K562 (cell line): Measurements from ENCODE around the gene PEX13. TPM values are rescaled to one million over a fixed set of nuclear protein-coding genes. Genes with fewer than 3 reads are reported as not detected.
A peak's percentile ranks its signal among the peaks of the same experiment; 100 is the strongest.

Experiments used
- ARNT ChIP-seq, 2 experiments: fragments of 450-650 bp; IDR thresholded peaks; 2 replicates each; pipeline ENCODE4 v1.6.1; 2016; ENCODE audit warnings: mild to moderate bottlenecking in 1 of 2
- EZH2 ChIP-seq: IDR thresholded peaks from 2 replicates; pipeline ENCODE4 v1.6.1; 2012; ENCODE audit warnings: low read depth, mild to moderate bottlenecking, inconsistent platforms, low read length, borderline replicate concordance
- L3MBTL2 ChIP-seq: fragments of 450-650 bp; IDR thresholded peaks from 2 replicates; pipeline ENCODE4 v1.6.1; 2016; ENCODE audit warnings: mild to moderate bottlenecking, moderate library complexity
- MEF2D ChIP-seq: conservative IDR thresholded peaks from 2 replicates; pipeline ENCODE4 v1.6.1; 2016; ENCODE audit warnings: low read depth, missing genetic modification characterization, missing compliant biosample characterization
- NBN ChIP-seq: fragments of 450-650 bp; IDR thresholded peaks from 2 replicates; pipeline ENCODE4 v1.6.1; 2016; ENCODE audit warnings: low read depth, mild to moderate bottlenecking
- NFIC ChIP-seq: fragments of 450-650 bp; IDR thresholded peaks from 2 replicates; pipeline ENCODE4 v1.6.1; 2017; ENCODE audit warnings: mild to moderate bottlenecking, inconsistent platforms
- PHF21A ChIP-seq: fragments of 450-650 bp; IDR thresholded peaks from 2 replicates; pipeline ENCODE4 v1.6.1; 2017; ENCODE audit warnings: low read depth, borderline replicate concordance
- POLR2A ChIP-seq: fragments of 450-650 bp; conservative IDR thresholded peaks from 2 replicates; pipeline ENCODE4 v1.6.1; 2016
- POLR2G ChIP-seq: fragments of 200-400 bp; formaldehyde crosslinking; IDR thresholded peaks from 2 replicates; pipeline ENCODE4 v1.6.1; 2017; ENCODE audit warnings: low read depth, mild to moderate bottlenecking, antibody characterized with exemption, low read length, moderate library complexity
- PPARD ChIP-seq: fragments of 250-450 bp; sonication (Bioruptor Pico); IDR thresholded peaks from 2 replicates; pipeline ENCODE4 v1.8.0; 2022; ENCODE audit warnings: inconsistent platforms, mild to moderate bottlenecking, moderate library complexity
- RFX7 ChIP-seq: fragments of 250-450 bp; sonication (Bioruptor Pico); IDR thresholded peaks from 2 replicates; pipeline ENCODE4 v1.5.1; 2021; ENCODE audit warnings: mild to moderate bottlenecking
- RUNX1 ChIP-seq: sonication (generic); IDR thresholded peaks from 2 replicates; pipeline ENCODE4 v1.6.1; 2016; ENCODE audit warnings: antibody characterized with exemption, low read depth
- SP1 ChIP-seq: sonication (generic); formaldehyde crosslinking; IDR thresholded peaks from 2 replicates; pipeline ENCODE4 v1.8.1; 2022; ENCODE audit warnings: mild to moderate bottlenecking, missing genetic modification reagents
- TEAD4 ChIP-seq, 2 experiments: sonication (generic) in 1 of 2; formaldehyde crosslinking in 1 of 2; IDR thresholded peaks; 2 replicates each; pipeline versions ENCODE4 v1.6.1 to v1.8.0; 2012 to 2022; ENCODE audit warnings: borderline replicate concordance in 1 of 2, inconsistent platforms in 1 of 2, low read length in 1 of 2, mild to moderate bottlenecking in 1 of 2, missing genetic modification reagents in 1 of 2
- ZBTB8A ChIP-seq: fragments of 450-650 bp; IDR thresholded peaks from 2 replicates; pipeline ENCODE4 v1.6.1; 2018; ENCODE audit warnings: mild to moderate bottlenecking, moderate library complexity; ENCODE audit not compliant: partially characterized antibody
- ZNF764 ChIP-seq: fragments of 250-450 bp; sonication (Bioruptor Pico); IDR thresholded peaks from 2 replicates; pipeline ENCODE4 v1.4.0; 2020; ENCODE audit warnings: low read depth, mild to moderate bottlenecking, moderate library complexity
- polyA plus RNA-seq, 8 experiments: library from polyadenylated mRNA; depleted of rRNA in 4 of 8; stranded (reverse) in 5 of 8; unstranded in 3 of 8; fragments of >200 nt; fragmentation: Nextera tagmentation in 2 of 8; fragmentation: Illumina TruSeq in 1 of 8; extraction: Ambion mirVana in 2 of 8; extraction: Trizol in 1 of 8; gene quantifications; 2 replicates each; pipeline versions ENCODE4 v1.2.1 to v1.2.3, GENCODE V29; 2011 to 2014; ENCODE audit warnings: inconsistent platforms in 1 of 8, missing spikeins in 1 of 8
- total RNA-seq, 7 experiments: library from RNA; depleted of rRNA in 6 of 7; stranded (reverse); fragments of >200 nt in 6 of 7; fragmentation: Illumina TruSeq in 2 of 7; extraction: Trizol in 2 of 7; gene quantifications; 2 replicates each; pipeline versions ENCODE4 v1.2.1 to v1.2.3, GENCODE V29; 2011 to 2021; ENCODE audit warnings: low replicate concordance in 1 of 7
- TF ChIP-seq, protein P1 (sequence below): fragments of 450-650 bp; formaldehyde crosslinking; IDR thresholded peaks from 2 replicates; pipeline ENCODE4 v1.4.0; 2022; ENCODE audit warnings: missing genetic modification characterization
- TF ChIP-seq, protein P2 (sequence below): fragments of 200-600 bp; sonication (generic); IDR thresholded peaks from one replicate; pipeline ENCODE4 v1.6.1; 2012; ENCODE audit warnings: mild to moderate bottlenecking, low read depth, low read length, inconsistent platforms

The PEX13 gene
- total and polyA plus RNA-seq, 9 of the 15 experiments (the other 6 are each of a cell fraction or from before 2014, with no cell fraction given): 4.0 to 30.4 (median 18.8) TPM

DNA sequence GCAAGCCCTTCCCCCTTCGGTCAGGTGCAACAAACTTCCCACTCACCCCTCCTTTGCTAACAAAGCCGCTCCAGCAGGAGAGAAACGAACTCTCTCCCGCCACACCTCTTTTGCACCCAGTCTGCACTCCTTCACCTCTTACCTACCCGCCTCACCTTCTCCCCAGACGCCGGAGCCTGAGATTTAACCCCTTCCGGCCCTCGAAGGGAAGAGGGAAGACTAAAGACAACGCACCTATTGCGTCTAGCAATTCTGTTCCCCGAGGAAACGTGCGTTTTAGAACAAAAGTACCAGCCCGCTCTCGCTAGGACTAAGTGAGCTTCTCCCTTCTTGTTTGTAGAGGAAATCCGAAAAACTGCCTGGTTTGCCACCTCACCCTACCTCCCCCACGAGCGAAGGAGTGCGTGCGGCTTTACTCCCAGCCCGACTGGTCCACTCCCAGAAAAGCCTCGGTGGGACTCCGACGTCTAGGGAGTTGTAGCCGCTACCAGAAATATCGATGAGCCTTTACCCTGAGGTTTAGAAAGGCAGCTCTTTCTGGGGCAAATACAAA, 441 bp upstream of the PEX13 start (continued):
- TF ChIP-seq, protein P1, sequence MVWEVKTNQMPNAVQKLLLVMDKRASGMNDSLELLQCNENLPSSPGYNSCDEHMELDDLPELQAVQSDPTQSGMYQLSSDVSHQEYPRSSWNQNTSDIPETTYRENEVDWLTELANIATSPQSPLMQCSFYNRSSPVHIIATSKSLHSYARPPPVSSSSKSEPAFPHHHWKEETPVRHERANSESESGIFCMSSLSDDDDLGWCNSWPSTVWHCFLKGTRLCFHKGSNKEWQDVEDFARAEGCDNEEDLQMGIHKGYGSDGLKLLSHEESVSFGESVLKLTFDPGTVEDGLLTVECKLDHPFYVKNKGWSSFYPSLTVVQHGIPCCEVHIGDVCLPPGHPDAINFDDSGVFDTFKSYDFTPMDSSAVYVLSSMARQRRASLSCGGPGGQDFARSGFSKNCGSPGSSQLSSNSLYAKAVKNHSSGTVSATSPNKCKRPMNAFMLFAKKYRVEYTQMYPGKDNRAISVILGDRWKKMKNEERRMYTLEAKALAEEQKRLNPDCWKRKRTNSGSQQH (CRISPR knock-in tag): peak; percentile 62
- TF ChIP-seq RFX7 (CRISPR knock-in tag) (no peak), MEF2D (tag) (peak; percentile 71), EZH2 (no peak), ARNT (IDR thresholded peaks at IDR 0.05) (peak in 1 of 2 experiments; percentile 64; a peak in 3 of 4 replicates), L3MBTL2 (peak; percentile 93), PHF21A (peak; percentile 80; the same call in 1 of the 2 replicates), PPARD (no peak), POLR2A (peak; percentile 73), ZNF764 (CRISPR knock-in tag) (no peak), RUNX1 (no peak), NFIC (peak; percentile 79), ZBTB8A (no peak), TEAD4 (IDR thresholded peaks at IDR 0.05; ENCODE audit: low read length) (peak; percentile 55), TEAD4 (CRISPR knock-in tag; IDR thresholded peaks at IDR 0.05; ENCODE audit: borderline replicate concordance) (no peak), NBN (peak; percentile 96), SP1 (CRISPR knock-in tag) (peak; percentile 18; the same call in 1 of the 2 replicates), POLR2G (no peak)
- TF ChIP-seq, protein P2, sequence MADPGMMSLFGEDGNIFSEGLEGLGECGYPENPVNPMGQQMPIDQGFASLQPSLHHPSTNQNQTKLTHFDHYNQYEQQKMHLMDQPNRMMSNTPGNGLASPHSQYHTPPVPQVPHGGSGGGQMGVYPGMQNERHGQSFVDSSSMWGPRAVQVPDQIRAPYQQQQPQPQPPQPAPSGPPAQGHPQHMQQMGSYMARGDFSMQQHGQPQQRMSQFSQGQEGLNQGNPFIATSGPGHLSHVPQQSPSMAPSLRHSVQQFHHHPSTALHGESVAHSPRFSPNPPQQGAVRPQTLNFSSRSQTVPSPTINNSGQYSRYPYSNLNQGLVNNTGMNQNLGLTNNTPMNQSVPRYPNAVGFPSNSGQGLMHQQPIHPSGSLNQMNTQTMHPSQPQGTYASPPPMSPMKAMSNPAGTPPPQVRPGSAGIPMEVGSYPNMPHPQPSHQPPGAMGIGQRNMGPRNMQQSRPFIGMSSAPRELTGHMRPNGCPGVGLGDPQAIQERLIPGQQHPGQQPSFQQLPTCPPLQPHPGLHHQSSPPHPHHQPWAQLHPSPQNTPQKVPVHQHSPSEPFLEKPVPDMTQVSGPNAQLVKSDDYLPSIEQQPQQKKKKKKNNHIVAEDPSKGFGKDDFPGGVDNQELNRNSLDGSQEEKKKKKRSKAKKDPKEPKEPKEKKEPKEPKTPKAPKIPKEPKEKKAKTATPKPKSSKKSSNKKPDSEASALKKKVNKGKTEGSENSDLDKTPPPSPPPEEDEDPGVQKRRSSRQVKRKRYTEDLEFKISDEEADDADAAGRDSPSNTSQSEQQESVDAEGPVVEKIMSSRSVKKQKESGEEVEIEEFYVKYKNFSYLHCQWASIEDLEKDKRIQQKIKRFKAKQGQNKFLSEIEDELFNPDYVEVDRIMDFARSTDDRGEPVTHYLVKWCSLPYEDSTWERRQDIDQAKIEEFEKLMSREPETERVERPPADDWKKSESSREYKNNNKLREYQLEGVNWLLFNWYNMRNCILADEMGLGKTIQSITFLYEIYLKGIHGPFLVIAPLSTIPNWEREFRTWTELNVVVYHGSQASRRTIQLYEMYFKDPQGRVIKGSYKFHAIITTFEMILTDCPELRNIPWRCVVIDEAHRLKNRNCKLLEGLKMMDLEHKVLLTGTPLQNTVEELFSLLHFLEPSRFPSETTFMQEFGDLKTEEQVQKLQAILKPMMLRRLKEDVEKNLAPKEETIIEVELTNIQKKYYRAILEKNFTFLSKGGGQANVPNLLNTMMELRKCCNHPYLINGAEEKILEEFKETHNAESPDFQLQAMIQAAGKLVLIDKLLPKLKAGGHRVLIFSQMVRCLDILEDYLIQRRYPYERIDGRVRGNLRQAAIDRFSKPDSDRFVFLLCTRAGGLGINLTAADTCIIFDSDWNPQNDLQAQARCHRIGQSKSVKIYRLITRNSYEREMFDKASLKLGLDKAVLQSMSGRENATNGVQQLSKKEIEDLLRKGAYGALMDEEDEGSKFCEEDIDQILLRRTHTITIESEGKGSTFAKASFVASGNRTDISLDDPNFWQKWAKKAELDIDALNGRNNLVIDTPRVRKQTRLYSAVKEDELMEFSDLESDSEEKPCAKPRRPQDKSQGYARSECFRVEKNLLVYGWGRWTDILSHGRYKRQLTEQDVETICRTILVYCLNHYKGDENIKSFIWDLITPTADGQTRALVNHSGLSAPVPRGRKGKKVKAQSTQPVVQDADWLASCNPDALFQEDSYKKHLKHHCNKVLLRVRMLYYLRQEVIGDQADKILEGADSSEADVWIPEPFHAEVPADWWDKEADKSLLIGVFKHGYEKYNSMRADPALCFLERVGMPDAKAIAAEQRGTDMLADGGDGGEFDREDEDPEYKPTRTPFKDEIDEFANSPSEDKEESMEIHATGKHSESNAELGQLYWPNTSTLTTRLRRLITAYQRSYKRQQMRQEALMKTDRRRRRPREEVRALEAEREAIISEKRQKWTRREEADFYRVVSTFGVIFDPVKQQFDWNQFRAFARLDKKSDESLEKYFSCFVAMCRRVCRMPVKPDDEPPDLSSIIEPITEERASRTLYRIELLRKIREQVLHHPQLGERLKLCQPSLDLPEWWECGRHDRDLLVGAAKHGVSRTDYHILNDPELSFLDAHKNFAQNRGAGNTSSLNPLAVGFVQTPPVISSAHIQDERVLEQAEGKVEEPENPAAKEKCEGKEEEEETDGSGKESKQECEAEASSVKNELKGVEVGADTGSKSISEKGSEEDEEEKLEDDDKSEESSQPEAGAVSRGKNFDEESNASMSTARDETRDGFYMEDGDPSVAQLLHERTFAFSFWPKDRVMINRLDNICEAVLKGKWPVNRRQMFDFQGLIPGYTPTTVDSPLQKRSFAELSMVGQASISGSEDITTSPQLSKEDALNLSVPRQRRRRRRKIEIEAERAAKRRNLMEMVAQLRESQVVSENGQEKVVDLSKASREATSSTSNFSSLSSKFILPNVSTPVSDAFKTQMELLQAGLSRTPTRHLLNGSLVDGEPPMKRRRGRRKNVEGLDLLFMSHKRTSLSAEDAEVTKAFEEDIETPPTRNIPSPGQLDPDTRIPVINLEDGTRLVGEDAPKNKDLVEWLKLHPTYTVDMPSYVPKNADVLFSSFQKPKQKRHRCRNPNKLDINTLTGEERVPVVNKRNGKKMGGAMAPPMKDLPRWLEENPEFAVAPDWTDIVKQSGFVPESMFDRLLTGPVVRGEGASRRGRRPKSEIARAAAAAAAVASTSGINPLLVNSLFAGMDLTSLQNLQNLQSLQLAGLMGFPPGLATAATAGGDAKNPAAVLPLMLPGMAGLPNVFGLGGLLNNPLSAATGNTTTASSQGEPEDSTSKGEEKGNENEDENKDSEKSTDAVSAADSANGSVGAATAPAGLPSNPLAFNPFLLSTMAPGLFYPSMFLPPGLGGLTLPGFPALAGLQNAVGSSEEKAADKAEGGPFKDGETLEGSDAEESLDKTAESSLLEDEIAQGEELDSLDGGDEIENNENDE: no peak
